CD14-positive monocyte (primary cell): Measurements from ENCODE around the gene TENT4A. TPM values are rescaled to one million over a fixed set of nuclear protein-coding genes. Genes with fewer than 3 reads are reported as not detected.

ENCODE experiments used
- DNase-seq, 3 donors: peaks; one replicate each; pipeline ENCODE4 v3.0.0-alpha.2; 2011 to 2022
- H2AFZ ChIP-seq: 2 replicates; pipeline ENCODE4 v1.6.0; 2012; ENCODE audit warnings: mild to moderate bottlenecking, low read depth, low read length, inconsistent platforms; ENCODE audit not compliant: insufficient read depth, poor library complexity, severe bottlenecking
- H3K27ac ChIP-seq, 2 donors: 1 replicate in 1 of 2; 2 replicates in 1 of 2; pipeline ENCODE4 v1.5.1; 2012 to 2013; ENCODE audit warnings: low read length in 2 of 2, control low read depth in 1 of 2, inconsistent platforms in 1 of 2, low read depth in 1 of 2, mild to moderate bottlenecking in 1 of 2
- H3K27me3 ChIP-seq, 2 donors: one replicate each; pipeline versions ENCODE4 v1.6.0 to v1.6.1; 2011 to 2013; ENCODE audit warnings: low read length in 2 of 2; ENCODE audit not compliant: control insufficient read depth in 2 of 2, insufficient read depth in 2 of 2
- H3K36me3 ChIP-seq, 2 donors: replicated peaks in 1 of 2; 1 replicate in 1 of 2; 2 replicates in 1 of 2; pipeline versions ENCODE4 v1.5.1 to v1.6.1; 2012 to 2013; ENCODE audit warnings: low read length in 2 of 2, control low read depth in 1 of 2, inconsistent platforms in 1 of 2, mild to moderate bottlenecking in 1 of 2; ENCODE audit not compliant: insufficient read depth in 2 of 2, control insufficient read depth in 1 of 2
- H3K4me1 ChIP-seq, 2 donors: 1 replicate in 1 of 2; 2 replicates in 1 of 2; pipeline versions ENCODE4 v1.5.1 to v1.6.1; 2012 to 2013; ENCODE audit warnings: low read length in 2 of 2, control low read depth in 1 of 2, inconsistent platforms in 1 of 2, mild to moderate bottlenecking in 1 of 2, moderate library complexity in 1 of 2; ENCODE audit not compliant: insufficient read depth in 2 of 2, control insufficient read depth in 1 of 2
- H3K4me2 ChIP-seq: replicated peaks from 2 replicates; pipeline ENCODE3; 2012; ENCODE audit warnings: low read length, moderate library complexity, mild to moderate bottlenecking; ENCODE audit not compliant: poor library complexity, severe bottlenecking; ENCODE audit errors: extremely low read depth
- H3K4me3 ChIP-seq, 3 experiments: fragments of 200-600 bp in 1 of 3; sonication (generic) in 1 of 3; replicated peaks in 1 of 3; 1 replicate in 2 of 3; 2 replicates in 1 of 3; pipeline ENCODE4 v1.5.1; 2011 to 2013; ENCODE audit warnings: low read length in 3 of 3, mild to moderate bottlenecking in 3 of 3, control low read depth in 2 of 3, low read depth in 2 of 3, inconsistent platforms in 1 of 3, moderate library complexity in 1 of 3
- H3K79me2 ChIP-seq: 2 replicates; pipeline ENCODE4 v1.6.0; 2012; ENCODE audit warnings: mild to moderate bottlenecking, control low read depth, inconsistent platforms, low read length, moderate library complexity; ENCODE audit not compliant: insufficient read depth
- H3K9ac ChIP-seq: 2 replicates; pipeline ENCODE4 v1.6.0; 2017; ENCODE audit warnings: low read length, mild to moderate bottlenecking; ENCODE audit not compliant: insufficient read depth, poor library complexity, severe bottlenecking
- H3K9me3 ChIP-seq, 2 donors: replicated peaks in 1 of 2; 1 replicate in 1 of 2; 2 replicates in 1 of 2; pipeline versions ENCODE4 v1.5.1 to v1.6.1; 2012 to 2013; ENCODE audit warnings: low read length in 2 of 2, control low read depth in 1 of 2; ENCODE audit not compliant: control insufficient read depth in 1 of 2, insufficient read depth in 1 of 2
- H4K20me1 ChIP-seq: 2 replicates; pipeline ENCODE4 v1.6.0; 2012; ENCODE audit warnings: mild to moderate bottlenecking, low read length, control low read depth, moderate library complexity; ENCODE audit not compliant: insufficient read depth
- H3K27ac Mint-ChIP-seq, 7 donors: one replicate each; pipeline ENCODE4 v1.8.0; 2020; ENCODE audit warnings: mild to moderate bottlenecking in 7 of 7, mixed read lengths in 7 of 7, moderate library complexity in 6 of 7, inconsistent platforms in 2 of 7
- H3K27me3 Mint-ChIP-seq, 3 donors: one replicate each; pipeline ENCODE4 v1.8.0; 2021 to 2022; ENCODE audit warnings: low read depth in 3 of 3, mild to moderate bottlenecking in 3 of 3, mixed read lengths in 3 of 3, moderate library complexity in 3 of 3, inconsistent platforms in 1 of 3
- H3K36me3 Mint-ChIP-seq, 2 donors: one replicate each; pipeline ENCODE4 v1.8.0; 2020; ENCODE audit warnings: mixed read lengths in 2 of 2, inconsistent platforms in 1 of 2, mild to moderate bottlenecking in 1 of 2
- H3K4me1 Mint-ChIP-seq: one replicate; pipeline ENCODE4 v1.8.0; 2020; ENCODE audit warnings: mild to moderate bottlenecking, mixed read lengths
- H3K4me3 Mint-ChIP-seq, 2 donors: one replicate each; pipeline ENCODE4 v1.8.0; 2020; ENCODE audit warnings: mild to moderate bottlenecking in 2 of 2, mixed read lengths in 2 of 2, moderate library complexity in 1 of 2
- H3K9me3 Mint-ChIP-seq, 7 donors: one replicate each; pipeline ENCODE4 v1.8.0; 2020 to 2022; ENCODE audit warnings: mixed read lengths in 7 of 7, mild to moderate bottlenecking in 6 of 7, moderate library complexity in 6 of 7, inconsistent platforms in 2 of 7
- WGBS: methylation state at CpG from one replicate; pipeline ENCODE4 v1.1.5; 2013; ENCODE audit warnings: missing lambda C conversion rate; ENCODE audit not compliant: insufficient coverage; 5-methylcytosine and 5-hydroxymethylcytosine counted together
- intact Hi-C, 2 donors: fragments of 100-400 bp; cut with micrococcal nuclease; formaldehyde crosslinking; loops; one replicate each; pipeline versions ENCODE4 v1.15.0 to v1.15.1; 2023
- polyA plus RNA-seq, 3 donors: library from polyadenylated mRNA; depleted of rRNA in 1 of 3; unstranded in 2 of 3; stranded (reverse) in 1 of 3; fragments of 300-500 nt in 2 of 3; fragments of >200 nt in 1 of 3; fragmentation: Illumina TruSeq in 2 of 3; gene quantifications; 1 replicate in 2 of 3; 2 replicates in 1 of 3; pipeline ENCODE4 v1.2.3, GENCODE V29; 2012 to 2021
- TF ChIP-seq, protein P1 (sequence below): fragments of 200-600 bp; IDR thresholded peaks from one replicate; pipeline ENCODE4 v1.8.0; 2022; ENCODE audit warnings: antibody characterized with exemption, mild to moderate bottlenecking

TENT4A gene
- polyA plus RNA-seq, 3 donors: 0.17 to 15.6 (median 0.44) TPM

DNA sequence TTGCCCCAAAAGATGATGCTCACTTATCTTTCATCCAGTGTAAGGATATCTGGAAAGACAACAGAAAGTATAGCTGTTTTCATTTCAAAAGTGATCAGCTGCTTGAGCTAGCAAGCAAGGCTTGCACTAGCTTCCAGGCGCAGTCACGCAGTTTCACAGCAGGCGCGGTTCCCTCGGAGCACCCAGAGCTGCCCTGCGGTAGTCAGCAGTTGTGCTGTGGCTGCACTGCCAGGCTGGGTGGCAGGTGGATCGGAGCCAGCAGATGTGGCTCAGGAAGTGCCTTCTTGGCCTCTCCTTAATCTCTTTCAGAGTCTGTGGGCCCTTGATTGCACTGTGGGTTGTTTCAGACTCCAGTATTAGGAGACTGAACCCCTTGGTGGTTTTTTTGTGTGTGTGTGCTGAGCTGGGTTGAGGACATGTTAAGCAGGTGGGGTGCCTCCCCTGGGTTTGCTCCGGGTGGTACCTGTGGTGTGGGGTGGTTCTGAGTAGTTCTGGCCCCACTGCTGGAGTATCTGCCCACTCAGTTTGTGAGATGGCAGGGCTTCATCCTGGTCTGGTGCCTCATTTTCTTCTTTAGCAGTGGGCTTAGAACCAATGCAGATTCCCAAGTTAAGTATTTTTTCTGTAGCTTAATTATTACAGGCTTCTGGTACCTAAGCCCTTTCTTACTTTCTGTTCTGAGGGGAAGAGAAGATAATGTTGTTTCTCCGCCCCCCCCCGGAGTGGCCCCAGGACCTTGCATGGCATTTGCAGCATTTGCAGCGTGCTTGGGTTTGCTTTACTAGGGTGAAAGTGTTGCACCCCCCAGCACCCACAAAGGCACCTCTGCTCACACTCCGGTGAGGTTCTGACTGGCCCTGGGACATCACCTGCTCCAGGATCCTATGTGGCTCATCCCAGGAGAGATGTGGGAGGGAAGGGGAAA lies 16.4 kb downstream of the TENT4A start:
- Histone ChIP-seq H3K4me1 (peaks cover 23 to 33% of the 10 kb centered on the region in 2 donors), H3K9ac (no peak overlapping the region), H2AFZ (no peak overlapping the region), H3K4me3 (no peak overlapping the region), H3K79me2 (peaks cover 100% of the 10 kb centered on the region), H3K27ac (peak overlapping the region in 1 of 2 donors; percentile 30), H4K20me1 (peaks cover 98% of the 10 kb centered on the region), H3K27me3 (no peaks in the 10 kb centered on the region), H3K36me3 (peaks cover 4 to 29% of the 10 kb centered on the region in 2 donors), H3K9me3 (no peaks in the 10 kb centered on the region), H3K4me2 (no peak overlapping the region)
- Mint-ChIP-seq H3K4me1 (peaks cover 58% of the 10 kb centered on the region), H3K27ac (peak overlapping the region in 2 of 7 donors; percentile 31 to 85), H3K9me3 (no peaks in the 10 kb centered on the region), H3K36me3 (peaks cover 36 to 46% of the 10 kb centered on the region in 2 donors), H3K27me3 (no peaks in the 10 kb centered on the region), H3K4me3 (no peak overlapping the region)
- DNase-seq: no peak
- TF ChIP-seq, protein P1, sequence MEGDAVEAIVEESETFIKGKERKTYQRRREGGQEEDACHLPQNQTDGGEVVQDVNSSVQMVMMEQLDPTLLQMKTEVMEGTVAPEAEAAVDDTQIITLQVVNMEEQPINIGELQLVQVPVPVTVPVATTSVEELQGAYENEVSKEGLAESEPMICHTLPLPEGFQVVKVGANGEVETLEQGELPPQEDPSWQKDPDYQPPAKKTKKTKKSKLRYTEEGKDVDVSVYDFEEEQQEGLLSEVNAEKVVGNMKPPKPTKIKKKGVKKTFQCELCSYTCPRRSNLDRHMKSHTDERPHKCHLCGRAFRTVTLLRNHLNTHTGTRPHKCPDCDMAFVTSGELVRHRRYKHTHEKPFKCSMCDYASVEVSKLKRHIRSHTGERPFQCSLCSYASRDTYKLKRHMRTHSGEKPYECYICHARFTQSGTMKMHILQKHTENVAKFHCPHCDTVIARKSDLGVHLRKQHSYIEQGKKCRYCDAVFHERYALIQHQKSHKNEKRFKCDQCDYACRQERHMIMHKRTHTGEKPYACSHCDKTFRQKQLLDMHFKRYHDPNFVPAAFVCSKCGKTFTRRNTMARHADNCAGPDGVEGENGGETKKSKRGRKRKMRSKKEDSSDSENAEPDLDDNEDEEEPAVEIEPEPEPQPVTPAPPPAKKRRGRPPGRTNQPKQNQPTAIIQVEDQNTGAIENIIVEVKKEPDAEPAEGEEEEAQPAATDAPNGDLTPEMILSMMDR: no peak
- 3% methylated on average over 8 of the region's 12 CpGs for WGBS
- intact Hi-C loops: no loop called here

DNA sequence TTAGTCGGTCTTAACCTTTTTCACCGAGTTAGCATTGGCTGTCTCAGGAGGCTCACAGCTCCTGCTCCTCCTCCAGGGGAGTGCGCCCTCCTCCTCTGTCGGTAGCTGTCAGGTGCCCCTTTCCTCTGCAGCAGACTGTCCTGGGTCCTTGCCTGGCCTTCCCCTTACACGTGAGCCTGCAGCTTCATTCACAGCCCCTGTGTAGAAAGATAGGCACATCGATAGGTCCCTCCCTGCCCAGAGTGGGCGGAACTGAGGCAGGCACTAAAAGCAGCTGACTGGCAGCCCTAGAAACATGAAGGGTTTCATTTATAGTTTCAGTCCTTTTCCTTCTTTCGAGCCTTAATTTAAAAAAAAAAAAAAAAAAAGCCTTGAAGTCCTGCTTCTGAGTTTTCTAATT lies 17.2 kb downstream of the TENT4A start:
- intact Hi-C loops: no loop called here
- H3K27me3 ChIP-seq: no peaks in the 10 kb centered on the region
- no peak overlapping the region for H3K27ac ChIP-seq
- H2AFZ ChIP-seq: no peak overlapping the region
- Mint-ChIP-seq H3K27me3 (no peaks in the 10 kb centered on the region), H3K9me3 (no peaks in the 10 kb centered on the region), H3K27ac (peak overlapping the region in 1 of 7 donors; percentile 35), H3K4me1 (peaks cover 60% of the 10 kb centered on the region), H3K4me3 (no peak overlapping the region), H3K36me3 (peaks cover 34 to 48% of the 10 kb centered on the region in 2 donors)
- TF ChIP-seq, protein P1: no peak
- H3K4me2 ChIP-seq: no peak overlapping the region
- DNase-seq: no peak
- H3K36me3 ChIP-seq: peaks cover 4 to 25% of the 10 kb centered on the region in 2 donors
- peaks cover 100% of the 10 kb centered on the region for H3K79me2 ChIP-seq
- 81% methylated on average over 5 of the region's 8 CpGs for WGBS
- peaks cover 23 to 33% of the 10 kb centered on the region in 2 donors for H3K4me1 ChIP-seq
- H3K9ac ChIP-seq: no peak overlapping the region
- peaks cover 99% of the 10 kb centered on the region for H4K20me1 ChIP-seq
- no peak overlapping the region for H3K4me3 ChIP-seq
- no peaks in the 10 kb centered on the region for H3K9me3 ChIP-seq
